ENCODE measurements around the gene NUMA1. TPM values are rescaled to one million over a fixed set of nuclear protein-coding genes. Genes with fewer than 3 reads are reported as not detected.

The NUMA1 gene
- total and polyA plus RNA-seq, 9 of the 15 experiments (the other 6 are each of a cell fraction or from before 2014, with no cell fraction given): 4.1 to 104 (median 51.2) TPM

- Histone ChIP-seq H3K9me3 (replicated peaks; ENCODE audit: control insufficient read depth, insufficient read depth, low read depth, low read length) (no peaks in the 10 kb centered on the region), H4K20me1 (replicated peaks; ENCODE audit: control insufficient read depth, insufficient read depth, low read length) (peaks cover 5% of the 10 kb centered on the region; the same call in 1 of the 2 replicates), H3K4me2 (ENCODE audit: insufficient read depth, low read length) (no peak overlapping the region), H2AFZ (ENCODE audit: low read depth, low read length) (no peak overlapping the region), H3K27me3 (ENCODE audit: control insufficient read depth in 2 of 2, insufficient read depth in 2 of 2, low read length in 2 of 2) (no peaks in the 10 kb centered on the region), H3K79me2 (ENCODE audit: control insufficient read depth, insufficient read depth, low read length) (no peaks in the 10 kb centered on the region), H3K36me3 (ENCODE audit: control insufficient read depth, insufficient read depth, low read length) (peaks cover 28% of the 10 kb centered on the region), H3K4me1 (replicated peaks in 1 of 2; ENCODE audit: control insufficient read depth in 2 of 2, insufficient read depth in 2 of 2, low read length in 2 of 2) (peaks cover 6 to 12% of the 10 kb centered on the region in 2 experiments; a peak in 3 of 5 replicates), H3K4me3 (no peak overlapping the region), H3K9ac (ENCODE audit: insufficient read depth in 1 of 2, low read depth in 2 of 2, low read length in 2 of 2) (no peak overlapping the region; a peak in 1 of 4 replicates), H3K9me1 (ENCODE audit: control insufficient read depth, insufficient read depth, low read length) (no peaks in the 10 kb centered on the region), H3K27ac (ENCODE audit: extremely low read depth, low read depth, low read length) (no peak overlapping the region)
- FAIRE-seq (no peak), ATAC-seq (no peak), DNase-seq (ENCODE audit: extremely low read depth in 1 of 4, low spot score in 3 of 4) (peak in 3 of 4 experiments; percentile 11 to 33 (median 30))
- intact Hi-C loops (cut with micrococcal nuclease): no loop called here
- 79% methylated on average over 3 of the region's 3 CpGs for WGBS (ENCODE audit: insufficient coverage, low coverage, missing lambda C conversion rate)
- CTCF ChIA-PET (ENCODE audit: low intra/inter-chr PET ratio): no interaction called here
- in situ Hi-C loops (cut with MboI): no loop called here
- POLR2A ChIA-PET: interaction anchor here (0.7 to 3.2 kb wide), 6 partner anchors 9 to 27 kb away, joined by 3 to 21 read pairs (median 4); partner anchors contain the start of gene ANAPC15
- peak; percentile 69 for TF ChIP-seq USF1 (CRISPR knock-in tag; IDR thresholded peaks at IDR 0.05)
- peak; percentile 59; the same call in 1 of the 2 replicates for TF ChIP-seq USF2 (CRISPR knock-in tag; IDR thresholded peaks at IDR 0.05)
- TF ChIP-seq ZNF140 (CRISPR knock-in tag; IDR thresholded peaks at IDR 0.05): no peak
- 0 out of 2 replicates have a peak, but pooled peaks have one; percentile 49 for TF ChIP-seq RAD51 (IDR thresholded peaks at IDR 0.05; ENCODE audit: borderline replicate concordance, low read depth)
- TF ChIP-seq YBX1 (IDR thresholded peaks at IDR 0.05): no peak
- no peak for TF ChIP-seq ZNF282 (CRISPR knock-in tag; IDR thresholded peaks at IDR 0.05)
- BruUV-seq (replicated peaks): no TSS peak
Measured at GRCh38 chr11:72085621-72086351, 5.4 kb upstream of the NUMA1 start.

All from K562 (cell line).